ENCODE measurements around the gene AZGP1.
"Not testable (repeated sequence)": the region's sequence is repeated elsewhere in the genome, so short reads cannot be mapped to it uniquely, and the experiment has no call there.

AZGP1 gene

DNA sequence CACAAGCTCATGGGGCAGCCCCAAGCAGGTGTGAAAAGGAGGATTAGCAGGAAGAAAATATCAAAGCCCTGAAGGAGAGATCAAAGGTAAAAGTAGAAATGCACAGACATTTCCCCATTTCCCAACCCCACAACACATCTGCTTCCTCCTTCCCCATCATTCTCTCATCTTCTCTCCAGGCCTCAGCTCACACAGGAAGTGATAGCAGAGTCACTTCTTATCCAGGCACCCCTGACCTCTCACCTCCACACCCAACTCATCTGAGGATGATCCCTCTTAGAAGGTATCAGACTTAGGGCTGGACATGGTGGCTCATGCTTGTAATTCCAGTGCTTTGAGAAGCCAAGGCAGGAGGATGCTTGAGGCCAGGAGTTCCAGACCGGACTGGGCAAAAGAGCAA is 28.2 kb downstream of the AZGP1 start:
- DNase-seq: no peak

DNA sequence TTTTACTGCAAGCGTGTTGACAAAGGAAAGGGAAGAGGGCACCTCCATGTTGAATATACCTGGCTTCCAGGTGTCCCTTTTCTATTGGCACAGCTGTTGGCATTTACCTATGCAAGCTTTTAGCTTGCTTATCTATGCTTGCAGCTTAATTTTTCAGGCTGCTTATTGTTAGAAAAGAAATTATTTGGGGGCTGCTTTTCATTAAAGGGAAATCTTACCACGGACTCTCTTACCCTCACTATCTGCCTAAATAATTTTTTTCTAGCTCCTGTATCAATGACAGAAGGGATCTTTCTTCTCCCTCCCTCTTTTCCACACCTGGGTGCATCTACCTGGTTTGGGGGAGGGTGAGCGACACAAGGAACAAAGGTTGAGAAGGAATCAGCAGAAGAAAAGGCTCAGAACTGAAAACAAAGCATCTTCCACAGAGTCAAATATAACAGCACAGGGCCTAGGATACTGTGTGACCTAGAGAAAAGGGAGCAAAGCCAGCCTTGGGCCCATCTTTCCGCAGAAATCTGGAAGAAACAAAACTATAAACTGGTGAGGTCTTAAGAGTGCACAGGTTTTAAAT is 31.2 kb downstream of the AZGP1 start:
- no peak for DNase-seq

DNA sequence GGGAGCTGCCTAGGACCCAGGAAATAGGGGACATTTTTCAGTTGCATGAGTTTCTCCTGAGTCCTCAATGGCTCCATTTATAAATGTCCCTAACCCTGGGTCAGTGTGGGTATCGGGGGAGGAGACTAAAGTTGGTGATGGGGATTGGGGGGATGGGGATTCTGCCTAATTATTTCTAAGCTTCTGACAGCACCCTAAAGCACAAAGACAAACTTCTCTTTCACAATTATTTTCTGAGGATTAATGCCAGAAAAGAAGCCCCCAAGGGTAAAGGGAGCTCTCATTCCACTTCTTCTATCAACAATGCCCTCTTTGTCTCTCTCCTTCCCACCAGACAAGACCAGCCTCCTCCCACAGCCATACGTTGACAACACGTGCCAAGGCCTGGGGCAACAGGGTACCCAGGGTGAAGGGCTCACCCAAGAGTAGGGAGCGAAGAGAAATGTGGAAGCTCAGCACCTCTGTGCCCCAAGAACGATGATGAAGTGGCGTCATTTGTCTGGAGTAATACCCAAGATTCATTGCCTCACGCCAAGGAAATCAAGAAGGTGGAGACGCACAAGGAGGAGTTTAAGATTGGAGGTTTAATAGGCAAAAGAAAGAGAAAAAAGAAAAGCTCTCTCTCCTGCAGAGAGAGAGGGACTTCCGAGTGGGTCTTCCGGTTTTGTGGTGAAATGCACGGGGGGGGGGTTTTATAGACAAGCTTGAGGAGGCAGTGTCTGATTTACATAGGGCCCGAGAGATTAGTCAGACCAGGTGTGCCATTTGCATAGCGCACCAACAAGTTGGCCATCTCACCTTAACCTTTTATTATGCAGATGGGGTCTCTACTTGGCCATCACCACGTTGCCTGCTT is 32.0 kb downstream of the AZGP1 start:
- DNase-seq: no peak

DNA sequence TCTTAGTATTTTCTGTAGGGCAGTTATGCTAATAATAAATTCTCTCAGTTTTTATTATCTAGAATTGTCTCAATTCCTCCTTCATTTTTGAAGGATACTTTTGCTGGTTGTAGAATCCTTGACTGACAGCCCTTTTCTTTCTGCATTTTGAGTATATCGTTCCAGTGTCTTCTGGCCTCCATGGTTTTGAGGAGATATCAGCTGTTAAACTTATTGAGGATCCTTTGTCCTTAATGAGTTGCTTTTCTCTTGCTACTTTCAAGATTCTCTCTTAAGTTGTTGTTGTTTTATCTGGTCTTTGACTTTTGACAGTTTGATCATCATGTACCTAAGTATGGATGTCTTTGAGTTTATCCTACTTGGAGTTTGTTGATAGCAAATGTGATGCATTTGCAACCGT is 37.5 kb downstream of the AZGP1 start:
- DNase-seq: no peak

DNA sequence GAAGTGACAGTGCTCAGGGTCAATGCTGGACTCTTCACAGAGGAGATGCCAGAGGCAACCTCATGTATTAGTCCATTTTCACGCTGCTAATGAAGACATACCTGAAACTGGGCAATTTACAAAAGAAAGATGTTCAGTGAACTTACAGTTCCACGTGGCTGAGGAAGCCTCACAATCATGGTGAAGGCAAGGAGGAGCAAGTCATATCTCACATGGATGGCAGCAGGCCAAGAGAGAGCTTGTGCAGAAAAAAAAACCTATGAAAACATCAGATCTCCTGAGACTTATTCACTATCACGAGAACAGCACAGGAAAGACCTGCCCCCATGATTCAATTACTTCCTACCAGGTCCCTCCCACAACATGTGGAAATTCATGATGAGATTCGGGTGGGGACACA is 40.8 kb downstream of the AZGP1 start:
- DNase-seq: not testable (repeated sequence)

DNA sequence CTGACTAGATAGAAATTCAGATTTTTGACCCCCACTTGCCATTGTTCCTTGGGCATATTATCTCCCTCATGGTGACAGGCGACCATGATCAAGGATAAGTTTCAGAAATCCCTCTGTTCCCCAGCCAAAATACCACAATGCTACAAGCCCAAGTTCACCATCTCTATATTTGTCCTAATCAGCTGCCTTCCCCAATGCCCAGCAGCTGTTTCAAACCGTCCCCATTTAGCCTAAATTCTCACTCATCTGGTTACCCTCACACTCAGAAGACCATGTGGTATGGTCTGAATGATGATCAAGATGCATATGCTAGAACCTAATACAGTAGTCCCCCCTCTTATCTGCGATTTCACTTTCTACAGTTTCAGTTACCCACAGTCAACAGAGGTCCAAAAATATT is 45.5 kb downstream of the AZGP1 start:
- no peak for DNase-seq

DNA sequence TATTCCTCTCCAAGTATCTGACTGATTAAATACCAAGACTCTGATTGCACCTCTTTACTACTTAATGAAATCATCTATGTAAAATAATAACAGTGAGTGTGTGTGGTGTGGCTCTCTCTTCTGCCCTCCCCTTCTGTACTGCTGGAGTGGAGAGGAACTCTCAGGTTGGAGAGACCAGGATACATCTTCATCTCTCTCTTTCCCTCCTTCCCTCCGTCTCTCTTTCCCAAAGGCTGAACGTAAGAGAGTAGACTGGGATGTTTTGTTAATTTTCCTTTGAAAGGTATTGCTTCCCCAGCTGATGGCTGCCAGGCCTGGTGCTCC is 46.1 kb downstream of the AZGP1 start:
- DNase-seq: no peak

DNA sequence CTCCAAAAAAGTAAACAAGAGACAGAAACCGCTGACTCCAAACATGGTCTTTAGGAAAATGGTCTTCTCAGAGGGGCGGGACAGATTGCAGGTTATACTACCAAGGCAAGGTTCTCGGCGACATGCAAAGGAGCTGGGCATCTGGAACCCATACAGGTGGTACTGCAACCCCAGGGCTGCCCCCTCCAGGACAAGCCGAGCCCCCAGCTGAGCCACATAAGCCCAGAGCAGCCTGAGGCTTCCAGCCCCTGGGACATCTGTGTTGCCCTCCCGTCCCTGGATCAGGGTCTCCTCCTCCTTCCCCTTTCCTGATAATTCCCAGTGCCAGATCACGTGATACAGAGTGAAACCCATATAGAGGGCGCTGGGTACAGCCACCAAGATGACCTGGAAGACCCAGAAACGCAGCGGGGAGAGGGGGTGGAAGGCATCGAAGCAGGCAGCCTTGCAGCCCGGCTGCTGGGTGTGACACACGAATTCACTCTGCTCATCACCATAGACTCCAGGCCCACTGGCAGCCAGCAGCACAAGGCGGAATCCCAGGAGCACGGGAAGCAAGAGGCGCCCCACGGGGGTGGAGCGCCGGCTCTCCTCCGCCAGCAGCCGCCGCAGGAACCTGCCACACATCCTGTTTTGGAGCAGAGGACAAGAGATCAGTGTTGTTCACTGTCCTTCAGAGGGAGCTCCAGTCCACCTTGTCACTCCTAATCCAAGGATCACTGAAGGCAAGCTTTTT is 46.7 kb downstream of the AZGP1 start, which contains the start of gene GJC3:
TSS of gene GJC3 (minus strand) at position 627 of the 736 bp plus-strand sequence. CDS start at position 627, 0 bp downstream.
- DNase-seq: peak; percentile 42

DNA sequence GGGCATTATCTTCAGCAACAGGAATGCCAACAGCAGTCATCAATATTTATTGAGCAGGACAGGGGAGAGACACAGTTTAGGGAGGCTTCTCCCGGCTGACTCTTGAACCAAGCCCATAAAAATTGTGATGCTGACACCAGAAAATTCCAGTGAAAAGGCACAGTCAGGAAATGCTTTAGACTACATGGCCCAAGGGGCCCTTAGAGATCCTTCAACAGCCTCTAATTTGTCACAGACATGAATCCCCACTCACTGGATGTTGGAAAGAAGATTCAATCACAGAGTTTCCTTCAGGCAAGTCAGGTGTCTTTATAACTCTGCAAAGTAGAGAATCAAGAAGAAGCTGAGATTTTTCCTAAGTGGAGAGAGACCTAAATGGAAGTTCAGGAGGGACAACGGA is 47.6 kb downstream of the AZGP1 start:
- DNase-seq: no peak

DNA sequence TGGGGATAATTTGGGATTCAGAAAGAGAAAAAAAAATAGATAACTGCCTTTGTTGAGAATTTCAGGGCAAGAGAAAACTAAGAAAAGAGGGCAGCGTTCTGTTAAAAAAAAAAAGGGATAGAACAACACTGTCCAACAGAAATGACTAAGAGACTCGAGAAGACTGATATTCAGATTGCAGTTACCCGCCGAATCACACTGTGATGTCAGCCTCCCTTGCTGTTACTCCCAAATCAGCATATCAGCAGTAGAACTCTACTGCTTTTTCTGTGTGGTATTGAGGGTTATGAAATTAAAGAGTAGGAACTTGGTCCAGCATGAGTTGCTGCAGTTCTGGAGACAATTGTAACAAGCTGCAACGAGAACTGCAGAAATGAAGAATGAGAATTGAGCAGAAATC is 48.3 kb downstream of the AZGP1 start:
- DNase-seq: no peak

DNA sequence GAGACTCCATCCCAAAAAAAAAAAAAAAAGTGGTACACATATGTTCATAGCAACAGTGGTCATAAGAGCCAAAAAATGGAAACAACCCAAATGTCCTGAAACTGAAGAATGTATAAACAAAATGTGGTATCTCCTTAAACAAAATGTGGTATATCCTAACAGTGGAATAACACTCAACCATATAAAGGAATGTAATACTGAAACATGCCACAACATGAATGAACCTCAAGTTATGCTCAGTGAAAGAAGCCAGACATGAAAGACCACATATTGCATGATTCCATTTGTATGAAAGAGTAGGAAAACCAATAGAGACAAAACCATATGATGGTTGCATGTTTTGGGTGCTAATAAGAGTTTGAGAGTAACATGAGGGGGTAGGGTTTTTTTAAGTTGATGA is 49.5 kb downstream of the AZGP1 start:
- DNase-seq: no peak

DNA sequence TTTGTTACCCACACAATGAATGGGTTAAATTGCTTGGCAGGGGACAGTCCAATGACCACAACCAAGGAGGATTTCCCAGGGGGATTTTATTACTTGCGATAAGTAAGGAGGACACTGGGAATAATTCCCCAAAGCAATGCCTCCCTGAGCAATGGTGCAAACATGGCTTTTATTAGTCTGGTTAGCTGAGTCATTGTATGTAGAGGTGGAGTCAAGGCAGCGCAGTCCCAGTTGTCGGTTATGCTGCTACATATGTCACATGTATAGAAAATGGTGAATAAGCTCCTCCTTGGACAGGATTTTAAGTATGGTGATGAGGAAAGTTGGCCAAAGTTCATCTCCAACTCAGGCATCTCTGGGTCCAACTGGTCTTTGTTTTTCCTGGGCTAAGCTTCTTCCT is 52.6 kb downstream of the AZGP1 start:
- no peak for DNase-seq

DNA sequence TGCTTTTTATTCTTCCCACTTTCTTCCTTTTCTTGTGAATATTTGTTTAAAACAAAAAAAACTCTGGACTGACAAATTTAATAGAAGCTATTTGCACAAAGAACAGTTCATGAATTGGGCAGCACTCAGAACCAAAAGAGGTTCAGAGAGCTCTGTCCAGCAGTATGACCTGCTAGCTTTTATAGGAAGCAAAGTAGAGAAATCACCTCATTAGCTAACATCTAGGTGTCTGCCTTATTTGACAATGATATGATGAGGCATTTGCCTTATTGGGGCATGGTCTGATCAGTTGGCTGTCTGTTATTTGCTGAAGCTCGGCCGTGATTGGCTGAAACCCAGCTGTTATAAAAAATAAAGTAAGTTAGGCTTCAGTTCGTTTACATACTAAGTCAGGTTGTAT is 55.7 kb downstream of the AZGP1 start:
- no peak for DNase-seq

DNA sequence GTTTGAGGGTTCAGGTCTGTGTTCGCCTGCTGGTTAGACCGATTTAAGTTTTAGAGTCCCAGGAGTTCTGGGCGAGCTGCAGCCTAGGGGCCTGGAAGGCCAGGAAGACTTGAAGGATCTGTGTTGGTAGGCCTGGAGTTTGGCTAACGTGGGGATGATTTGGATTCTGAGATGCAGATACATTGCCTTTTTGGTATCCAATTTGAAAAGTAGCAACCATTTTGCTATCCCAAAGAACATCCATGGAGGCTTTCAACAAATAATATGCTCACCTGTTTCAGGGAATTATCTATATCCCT is 56.1 kb downstream of the AZGP1 start:
- DNase-seq: no peak

DNA sequence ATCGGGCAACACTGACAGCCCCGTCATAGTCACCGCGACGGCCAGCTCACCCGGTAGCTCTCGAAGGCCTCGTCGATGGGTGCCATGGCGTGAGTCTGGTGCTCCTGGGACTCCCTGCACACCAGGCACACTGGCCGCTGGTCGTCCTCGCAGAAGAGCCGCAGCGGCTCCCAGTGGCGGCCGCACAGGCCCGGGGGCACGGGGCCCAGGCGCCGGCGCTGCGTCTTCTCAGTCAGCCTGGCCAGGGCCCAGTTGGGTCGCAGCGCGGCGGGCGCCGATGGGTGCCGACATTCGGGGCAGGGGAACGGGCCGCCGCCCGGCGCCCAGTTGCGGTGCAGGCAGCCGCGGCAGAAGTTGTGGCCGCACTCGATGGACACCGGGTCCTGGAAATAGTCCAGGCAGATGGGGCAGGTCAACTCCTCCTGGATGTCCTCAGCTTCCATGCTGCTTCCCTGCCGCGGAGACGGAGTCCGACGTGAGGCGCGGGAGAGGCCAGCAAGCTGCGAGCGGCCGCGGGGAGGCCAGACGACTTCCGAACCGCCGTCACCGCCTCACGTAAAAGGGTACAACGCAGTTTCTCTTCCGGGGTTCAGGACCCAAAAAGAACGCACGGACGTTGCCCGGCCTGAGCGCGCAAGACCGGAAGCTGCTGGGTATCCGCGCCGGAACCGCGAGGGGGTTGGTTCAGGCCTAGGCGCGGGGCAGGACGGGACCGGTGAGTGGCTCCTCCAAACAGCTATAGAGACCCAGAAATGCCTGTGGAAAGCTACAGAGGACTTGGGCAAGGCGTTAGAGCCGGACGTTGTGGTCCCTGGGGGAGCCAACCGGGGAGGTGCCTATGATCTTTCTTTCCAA is 56.6 kb downstream of the AZGP1 start, which contains the start of gene TRIM4:
TSS of gene TRIM4 (minus strand) at position 572 of the 855 bp plus-strand sequence. CDS start at position 443, 129 bp downstream.
- peak; percentile 94 for DNase-seq
